Mucosa of rectum (tissue), 2 donors: ENCODE results near the gene LMOD1.
"Not testable (repeated sequence)": the region's sequence is repeated elsewhere in the genome, so short reads cannot be mapped to it uniquely, and the experiment has no call there.

Experiments used
- H3K27ac ChIP-seq, 2 donors: one replicate each; pipeline ENCODE4 v1.7.0; 2013; ENCODE audit warnings: inconsistent platforms in 2 of 2, low read depth in 2 of 2, low read length in 2 of 2
- H3K27me3 ChIP-seq, 2 donors: one replicate each; pipeline ENCODE4 v1.7.0; 2013; ENCODE audit warnings: low read length in 2 of 2; ENCODE audit not compliant: control insufficient read depth in 2 of 2, insufficient read depth in 2 of 2
- H3K36me3 ChIP-seq, 2 donors: one replicate each; pipeline ENCODE4 v1.7.0; 2013; ENCODE audit warnings: low read length in 2 of 2; ENCODE audit not compliant: control insufficient read depth in 2 of 2, insufficient read depth in 2 of 2
- H3K4me1 ChIP-seq, 2 donors: one replicate each; pipeline ENCODE4 v1.7.0; 2013; ENCODE audit warnings: low read length in 2 of 2, mild to moderate bottlenecking in 1 of 2; ENCODE audit not compliant: control insufficient read depth in 2 of 2, insufficient read depth in 2 of 2
- H3K4me3 ChIP-seq, 2 donors: one replicate each; pipeline ENCODE4 v1.7.0; 2013; ENCODE audit warnings: low read length in 2 of 2
- H3K9ac ChIP-seq, 2 donors: one replicate each; pipeline ENCODE4 v1.7.0; 2013; ENCODE audit warnings: low read length in 2 of 2, low read depth in 1 of 2, mild to moderate bottlenecking in 1 of 2
- H3K9me3 ChIP-seq, 2 donors: one replicate each; pipeline ENCODE4 v1.7.0; 2013; ENCODE audit warnings: low read length in 2 of 2; ENCODE audit not compliant: control insufficient read depth in 2 of 2
- donor health status: healthy.
- donor health status: Normal muscosa, but diverticular disease.

Gene LMOD1

DNA sequence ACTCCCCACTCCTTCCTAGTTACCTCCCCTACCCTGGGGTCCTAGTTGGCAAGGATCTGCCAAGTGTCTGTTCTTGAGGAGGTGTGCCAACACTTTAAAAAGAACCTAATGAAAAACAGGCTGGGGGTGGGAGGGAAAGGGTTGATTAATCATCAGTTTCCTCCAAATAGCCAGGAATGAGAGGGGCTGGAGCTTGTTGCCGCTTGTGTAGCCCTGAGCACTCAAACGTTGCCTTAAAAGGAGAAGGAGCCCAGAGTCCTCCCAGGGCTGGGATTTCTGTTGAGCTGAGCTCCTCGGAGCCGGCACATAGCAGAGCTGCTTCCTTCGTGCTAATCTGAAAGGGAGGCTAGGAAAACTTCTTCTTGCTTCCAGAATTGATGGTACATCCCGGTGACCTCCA lies 41.8 kb downstream of the LMOD1 start:
- peaks cover 0 to 3% of the 10 kb centered on the region in 2 donors for H3K4me1 ChIP-seq
- H3K27ac ChIP-seq, result peak overlapping the region; percentile 74 to 79

DNA sequence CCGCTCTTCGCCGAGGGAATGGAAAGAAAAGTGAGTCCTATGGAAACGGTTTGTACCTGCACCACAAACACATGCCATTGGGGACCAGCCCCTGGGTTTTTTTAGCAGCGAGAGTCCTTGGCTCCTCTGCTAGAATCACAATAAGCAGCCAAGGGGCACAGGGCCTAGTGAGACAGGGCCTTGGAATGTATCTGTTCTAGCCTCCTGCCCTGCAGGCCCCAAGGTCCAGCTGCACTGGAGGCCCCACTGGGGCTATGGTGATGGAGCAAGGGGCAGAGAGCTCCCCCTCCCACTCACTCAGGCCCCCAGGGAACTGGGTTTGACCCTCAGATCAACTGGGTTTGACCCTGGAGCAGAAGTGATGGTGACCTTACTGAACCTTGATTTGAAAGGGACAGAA lies 43.2 kb downstream of the LMOD1 start:
- Histone ChIP-seq H3K27me3 (no peaks in the 10 kb centered on the region), H3K4me1 (peaks cover 0 to 3% of the 10 kb centered on the region in 2 donors), H3K9me3 (no peaks in the 10 kb centered on the region), H3K36me3 (no peaks in the 10 kb centered on the region), H3K4me3 (no peak overlapping the region), H3K27ac (peak overlapping the region; percentile 55 to 79), H3K9ac (no peak overlapping the region)

More for the DNA sequence above, 41.8 kb downstream of the LMOD1 start:
- Histone ChIP-seq H3K27me3 (no peaks in the 10 kb centered on the region), H3K9me3 (no peaks in the 10 kb centered on the region), H3K4me3 (no peak overlapping the region), H3K9ac (peak overlapping the region; percentile 9 to 49), H3K36me3 (no peaks in the 10 kb centered on the region)

DNA sequence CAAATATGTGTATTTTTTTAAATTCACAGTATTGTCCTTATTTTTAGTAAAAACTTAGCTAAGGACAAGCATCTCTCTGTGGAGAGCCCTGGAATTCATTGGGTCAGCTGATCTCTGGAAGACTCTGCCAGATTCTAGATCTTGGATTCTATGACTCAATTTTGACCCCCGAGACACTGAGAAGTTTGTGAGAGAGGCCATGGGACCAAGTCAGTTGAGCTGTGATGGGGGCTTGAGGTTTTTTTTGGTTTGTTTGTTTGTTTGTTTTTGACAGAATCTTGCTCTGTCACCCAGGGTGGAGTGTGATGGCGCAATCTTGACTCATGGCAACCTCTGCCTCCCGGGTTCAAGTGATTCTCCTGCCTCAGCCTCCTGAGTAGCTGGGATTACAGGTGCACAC lies 44.1 kb downstream of the LMOD1 start:
- Histone ChIP-seq H3K4me1 (peaks cover 0 to 3% of the 10 kb centered on the region in 2 donors), H3K36me3 (no peaks in the 10 kb centered on the region), H3K9ac (no peak overlapping the region), H3K4me3 (no peak overlapping the region), H3K9me3 (no peaks in the 10 kb centered on the region), H3K27me3 (no peaks in the 10 kb centered on the region), H3K27ac (peak overlapping the region in 1 of 2 donors; percentile 79)

DNA sequence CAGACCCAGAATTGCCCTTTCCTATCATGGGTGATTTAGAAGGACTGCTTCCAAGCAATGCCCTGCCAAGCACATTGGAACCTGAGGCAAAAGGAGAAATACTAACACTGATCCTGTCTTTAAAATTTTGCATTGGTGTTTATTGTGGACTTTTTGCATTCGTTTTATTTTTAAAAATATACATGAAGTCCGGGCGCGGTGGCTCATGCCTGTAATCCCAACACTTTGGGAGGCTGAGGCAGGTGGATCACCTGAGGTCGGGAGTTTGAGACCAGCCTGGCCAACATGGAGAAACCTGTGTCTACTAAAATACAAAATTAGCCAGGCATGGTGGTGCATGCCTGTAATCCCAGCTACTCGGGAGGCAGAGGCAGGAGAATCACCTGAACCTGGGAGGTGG lies 45.3 kb downstream of the LMOD1 start:
- H3K9ac ChIP-seq, H3K27ac ChIP-seq, H3K36me3 ChIP-seq, H3K27me3 ChIP-seq, H3K4me3 ChIP-seq, H3K4me1 ChIP-seq, H3K9me3 ChIP-seq: not testable (repeated sequence)

DNA sequence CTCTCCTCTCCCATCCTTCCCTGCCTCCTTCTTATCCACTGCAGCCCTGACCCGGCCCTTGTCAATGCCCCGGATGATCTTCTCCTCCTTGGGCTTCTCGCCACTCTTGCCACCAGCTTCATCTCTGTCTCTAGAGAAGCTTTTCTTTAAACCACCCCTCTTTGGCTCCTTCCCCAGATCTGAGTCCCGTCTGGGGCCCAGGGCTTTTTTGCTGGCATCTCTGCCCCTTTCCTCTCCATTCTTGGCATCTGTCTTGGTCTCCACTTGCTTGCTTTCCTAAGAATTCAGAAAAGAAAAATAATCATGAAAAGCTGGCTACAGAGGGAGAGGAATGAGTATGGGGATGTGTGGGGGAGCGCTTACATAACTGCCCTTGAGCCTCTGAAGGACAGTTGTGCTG lies 45.9 kb downstream of the LMOD1 start:
- peak overlapping the region in 1 of 2 donors; percentile 13 for H3K27ac ChIP-seq
- H3K9ac ChIP-seq, result no peak overlapping the region
- H3K36me3 ChIP-seq, result no peaks in the 10 kb centered on the region
- H3K4me3 ChIP-seq, result no peak overlapping the region
- H3K4me1 ChIP-seq, result peaks cover 0 to 6% of the 10 kb centered on the region in 2 donors
- H3K9me3 ChIP-seq, result no peaks in the 10 kb centered on the region
- H3K27me3 ChIP-seq, result no peaks in the 10 kb centered on the region

DNA sequence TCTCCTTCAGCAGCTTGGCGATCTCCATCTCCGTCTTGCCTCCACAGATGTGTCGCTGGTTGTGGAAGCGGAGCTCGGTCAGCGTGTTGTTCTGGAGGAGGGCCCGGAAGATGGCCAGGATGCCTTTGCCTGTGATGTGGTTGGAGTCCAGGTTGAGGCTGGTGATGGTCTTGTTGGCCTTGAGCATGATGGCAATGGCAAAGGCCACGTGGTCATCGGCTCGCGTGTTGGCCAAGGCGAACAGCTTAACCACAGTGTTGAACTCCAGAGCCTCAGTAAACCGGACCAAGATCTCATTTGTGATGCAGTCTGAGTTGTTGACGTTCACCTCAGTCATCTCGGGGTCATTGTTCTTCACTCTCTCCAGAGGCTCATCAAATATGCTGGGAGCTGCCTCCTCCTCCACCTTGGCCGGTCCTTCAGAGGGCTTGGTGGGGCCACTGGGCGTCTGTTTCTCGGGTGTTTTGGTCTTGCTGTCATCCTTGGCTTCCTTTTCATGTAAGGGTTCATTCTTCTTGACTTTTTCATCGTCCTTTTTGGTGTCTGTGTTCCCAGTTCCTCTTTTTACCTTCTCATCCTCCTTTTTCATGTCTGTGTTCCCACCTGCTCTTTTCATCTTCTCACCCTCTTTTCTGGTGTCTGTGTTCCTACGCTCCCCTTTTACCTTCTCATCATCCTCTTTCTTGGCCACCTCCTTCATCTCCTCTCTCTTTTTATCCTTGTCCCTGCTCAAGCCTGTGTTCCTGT lies 46.5 kb downstream of the LMOD1 start:
- Histone ChIP-seq H3K36me3 (no peaks in the 10 kb centered on the region), H3K9ac (no peak overlapping the region), H3K4me1 (peaks cover 0 to 3% of the 10 kb centered on the region in 2 donors), H3K4me3 (no peak overlapping the region), H3K27ac (peak overlapping the region; percentile 13 to 20), H3K9me3 (no peaks in the 10 kb centered on the region), H3K27me3 (no peaks in the 10 kb centered on the region)

DNA sequence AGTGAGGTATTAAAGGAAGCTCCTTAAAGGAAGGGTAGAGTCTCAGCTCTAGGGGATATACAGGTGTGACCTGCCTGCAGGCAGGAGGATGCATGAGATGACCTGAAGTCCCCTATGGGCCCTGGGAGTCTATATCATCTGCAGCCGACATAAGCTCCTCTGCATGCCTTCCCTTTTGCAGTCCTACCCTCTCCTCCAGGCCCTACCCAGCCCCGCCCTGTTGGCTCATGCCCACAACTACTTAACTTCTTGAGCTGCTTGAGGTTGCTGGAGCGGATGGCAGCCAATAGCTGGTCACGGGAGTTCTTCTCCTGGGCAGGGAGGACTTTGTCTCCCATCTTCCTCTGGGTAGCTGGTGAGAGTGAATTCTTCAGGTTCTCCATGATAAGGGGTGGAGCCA lies 47.4 kb downstream of the LMOD1 start:
- Histone ChIP-seq H3K27ac (no peak overlapping the region), H3K27me3 (no peaks in the 10 kb centered on the region), H3K9me3 (no peaks in the 10 kb centered on the region), H3K9ac (no peak overlapping the region), H3K36me3 (no peaks in the 10 kb centered on the region), H3K4me3 (no peak overlapping the region), H3K4me1 (peaks cover 0 to 3% of the 10 kb centered on the region in 2 donors)

DNA sequence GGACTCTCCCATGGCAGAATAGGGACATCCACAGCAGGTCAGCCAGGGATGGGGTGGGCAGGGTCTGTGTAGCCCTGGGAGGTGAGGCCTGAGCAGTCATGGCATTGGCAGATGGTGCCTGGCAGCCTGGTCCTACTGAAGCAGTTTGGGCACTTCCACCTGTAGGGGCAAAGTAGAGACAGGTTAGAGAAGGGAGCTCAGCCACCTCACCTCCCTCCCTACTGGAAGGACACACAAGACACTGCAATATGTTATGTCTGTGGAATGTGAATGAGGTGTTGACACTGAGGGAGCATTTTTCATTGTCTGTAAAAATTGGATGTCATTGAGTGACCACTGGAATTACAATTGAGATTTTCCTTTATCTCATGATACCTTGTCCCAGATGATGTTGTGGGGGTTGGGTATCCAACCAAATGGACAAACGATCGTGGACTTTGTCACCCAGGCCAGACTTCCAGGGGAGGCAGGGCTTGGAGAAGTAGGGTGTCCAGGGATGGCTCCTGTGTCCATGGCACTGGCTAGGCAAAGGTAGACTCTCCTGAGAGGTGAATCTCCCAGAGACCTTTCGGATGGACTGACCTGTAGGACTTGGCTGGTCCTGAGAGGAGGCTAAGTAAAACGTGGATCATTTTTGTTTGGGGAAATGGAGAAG lies 48.0 kb downstream of the LMOD1 start:
- Histone ChIP-seq H3K27ac (no peak overlapping the region), H3K4me1 (peaks cover 0 to 3% of the 10 kb centered on the region in 2 donors), H3K9ac (no peak overlapping the region)

DNA sequence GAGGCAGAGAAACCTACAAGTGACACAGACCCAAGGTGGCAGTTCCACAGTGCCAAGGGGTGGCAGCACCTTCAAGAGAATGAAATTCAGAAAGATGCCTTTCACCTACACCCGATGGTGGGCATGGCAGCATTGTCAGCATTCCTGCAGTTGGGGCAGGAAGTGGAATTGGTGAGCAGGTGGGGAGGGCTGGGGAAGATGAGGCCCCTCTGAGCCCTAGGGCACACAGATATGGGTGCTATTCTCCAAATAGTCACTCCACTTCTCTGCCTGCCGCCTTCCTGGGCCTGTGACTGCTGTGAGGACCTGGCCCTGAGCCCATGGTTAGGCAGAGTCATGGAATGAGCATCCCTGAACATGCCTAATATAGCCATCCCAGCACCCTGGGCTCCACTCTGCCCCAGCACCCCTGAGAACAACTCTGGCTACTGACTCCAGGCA lies 49.4 kb downstream of the LMOD1 start:
- Histone ChIP-seq H3K4me3 (no peak overlapping the region), H3K27ac (peak overlapping the region; percentile 48 to 61), H3K9ac (no peak overlapping the region)

More for the DNA sequence above, 48.0 kb downstream of the LMOD1 start:
- Histone ChIP-seq H3K4me3 (no peak overlapping the region), H3K36me3 (no peaks in the 10 kb centered on the region), H3K9me3 (no peaks in the 10 kb centered on the region), H3K27me3 (no peaks in the 10 kb centered on the region)

More for the DNA sequence above, 49.4 kb downstream of the LMOD1 start:
- no peaks in the 10 kb centered on the region for H3K27me3 ChIP-seq
- no peaks in the 10 kb centered on the region for H3K9me3 ChIP-seq
- H3K4me1 ChIP-seq, result peaks cover 0 to 3% of the 10 kb centered on the region in 2 donors
- H3K36me3 ChIP-seq, result no peaks in the 10 kb centered on the region
